H54 (cell line): ENCODE data around the gene LAMA3.

ENCODE experiments used
- DNase-seq: peaks from one replicate; pipeline ENCODE4 v3.0.0; 2011; ENCODE audit warnings: low spot score, mixed read lengths; ENCODE audit not compliant: insufficient read length
- FAIRE-seq: peaks from 3 replicates; lab custom pipeline; 2011; peaks lifted over from hg19 to GRCh38; lab: Jason Lieb, UNC
- POLR2A ChIP-seq: IDR thresholded peaks from 2 replicates; pipeline ENCODE4 v1.6.1; 2011; ENCODE audit warnings: low read depth, mild to moderate bottlenecking, low read length

LAMA3 gene

GRCh38 chr18:23652232-23652631 lies 37.0 kb upstream of the LAMA3 start:
- DNase-seq (no peak), FAIRE-seq (no peak)
- TF ChIP-seq POLR2A = no peak

GRCh38 chr18:23658285-23658684 lies 31.0 kb upstream of the LAMA3 start:
- DNase-seq = no peak
- TF ChIP-seq POLR2A = no peak
- FAIRE-seq = no peak

GRCh38 chr18:23661735-23662308 lies 27.4 kb upstream of the LAMA3 start:
- FAIRE-seq (no peak), DNase-seq (no peak)
- TF ChIP-seq POLR2A = no peak

- DNase-seq = peak; percentile 38
- TF ChIP-seq POLR2A = no peak
- no peak for FAIRE-seq
These were observed 26.7 kb upstream of the LAMA3 start, which contains the start of gene ANKRD29 for GRCh38 chr18:23662309-23663263. TSS of gene ANKRD29 (minus strand) at chr18:23662911. CDS start at chr18:23662730, 181 bp downstream.

GRCh38 chr18:23664674-23665073 lies 24.6 kb upstream of the LAMA3 start:
- FAIRE-seq (no peak), DNase-seq (no peak)
- TF ChIP-seq POLR2A = no peak

GRCh38 chr18:23667114-23667513 lies 22.1 kb upstream of the LAMA3 start:
- FAIRE-seq (no peak), DNase-seq (no peak)
- TF ChIP-seq POLR2A = no peak

GRCh38 chr18:23668731-23669130 lies 20.5 kb upstream of the LAMA3 start:
- FAIRE-seq = no peak
- DNase-seq = no peak
- TF ChIP-seq POLR2A = no peak

GRCh38 chr18:23669202-23669766 lies 20.0 kb upstream of the LAMA3 start:
- no peak for TF ChIP-seq POLR2A
- DNase-seq = no peak
- no peak for FAIRE-seq

GRCh38 chr18:23669804-23670405 lies 19.3 kb upstream of the LAMA3 start:
- FAIRE-seq (no peak), DNase-seq (no peak)
- no peak for TF ChIP-seq POLR2A

- no peak for TF ChIP-seq POLR2A
- FAIRE-seq (no peak), DNase-seq (no peak)
These were observed 17.7 kb upstream of the LAMA3 start for GRCh38 chr18:23671564-23671963.

- DNase-seq = no peak
- no peak for FAIRE-seq
- TF ChIP-seq POLR2A = no peak
These were observed 15.5 kb upstream of the LAMA3 start for GRCh38 chr18:23673725-23674124.

- DNase-seq (no peak), FAIRE-seq (no peak)
- TF ChIP-seq POLR2A = no peak
These were observed 14.0 kb upstream of the LAMA3 start for GRCh38 chr18:23675236-23675635.

GRCh38 chr18:23675896-23676295 lies 13.4 kb upstream of the LAMA3 start:
- FAIRE-seq (no peak), DNase-seq (no peak)
- TF ChIP-seq POLR2A = no peak

GRCh38 chr18:23682045-23682444 lies 7.2 kb upstream of the LAMA3 start:
- DNase-seq (no peak), FAIRE-seq (no peak)
- TF ChIP-seq POLR2A = no peak

- DNase-seq = no peak
- no peak for TF ChIP-seq POLR2A
- no peak for FAIRE-seq
These were observed 6.8 kb upstream of the LAMA3 start for GRCh38 chr18:23682472-23682871.
